SK-N-MC (cell line): ENCODE measurements around the gene BEND7.

Source experiments
- EZH2 ChIP-seq: fragments of 200-600 bp; sonication (generic); IDR thresholded peaks from one replicate; pipeline ENCODE4 v1.6.1; 2017; ENCODE audit warnings: antibody characterized with exemption
- POLR2AphosphoS5 ChIP-seq: IDR thresholded peaks from 2 replicates; pipeline ENCODE4 v1.6.1; 2012; ENCODE audit warnings: mild to moderate bottlenecking, low read depth, low read length, borderline replicate concordance

DNA sequence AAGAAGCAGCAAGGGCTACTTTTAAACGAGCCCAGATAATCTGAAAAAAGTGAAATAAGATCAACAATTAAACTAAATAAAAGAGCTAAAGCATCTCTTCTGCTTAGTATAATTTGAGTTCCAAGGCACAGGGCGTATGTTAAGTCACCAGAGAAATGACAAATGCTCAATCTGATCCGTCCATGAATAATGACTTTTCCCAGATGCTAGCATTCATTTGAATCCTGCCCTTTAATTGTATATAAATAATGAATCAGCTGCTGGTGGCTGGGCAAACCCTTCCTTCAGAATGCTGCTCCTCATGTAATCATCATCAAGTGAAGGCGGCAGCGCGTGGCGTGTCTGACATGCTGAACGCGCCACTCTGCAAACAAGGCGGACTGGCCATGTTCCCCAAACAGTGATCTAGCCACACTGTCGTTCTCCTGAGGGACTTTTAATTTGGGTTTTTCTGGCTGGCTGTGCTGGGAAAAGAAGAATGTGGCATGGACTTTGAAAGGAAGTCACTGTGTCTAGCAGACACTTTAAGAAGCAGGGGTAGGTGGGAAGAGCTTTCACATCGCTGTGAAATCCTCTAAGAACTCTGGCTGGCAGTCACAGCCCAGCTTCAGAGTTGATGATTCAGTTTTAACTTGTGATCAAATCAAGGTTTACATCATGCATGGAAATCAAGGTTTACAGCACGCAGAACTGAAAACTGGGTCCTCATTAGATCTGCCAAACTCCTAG is 70.7 kb downstream of the BEND7 start:
- no peak for TF ChIP-seq EZH2
- no peak for TF ChIP-seq POLR2AphosphoS5
